Right ventricle myocardium superior (tissue), 1 donor: Measurements from ENCODE around the gene AACS. TPM values are rescaled to one million over a fixed set of nuclear protein-coding genes. Genes with fewer than 3 reads are reported as not detected.
"Not testable (repeated sequence)": the region's sequence is repeated elsewhere in the genome, so short reads cannot be mapped to it uniquely, and the experiment has no call there.

Experiments used
- ATAC-seq: fragments of 200-7000 bp; cut with Tn5 transposase; one replicate; pipeline ENCODE4 v1.9.1; 2020; ENCODE audit warnings: mild to moderate bottlenecking; ENCODE audit not compliant: poor library complexity
- DNase-seq: peaks from one replicate; pipeline ENCODE4 v3.0.0-alpha.2; 2020
- intact Hi-C: fragments of 100-400 bp; cut with DNase I; formaldehyde crosslinking; loops from one replicate; pipeline ENCODE4 v1.11.2; 2022
- total RNA-seq: library from RNA; stranded (reverse); fragmentation: NEBNext Ultra II Directional; extraction: Animal tissue kit (Norgen Biotek cat#: 25700); gene quantifications from one replicate; pipeline ENCODE4 v1.2.1, GENCODE V29; 2021
- donor health status: DM: no; HTN: yes; CAD: no; lungs with severe emphysema.

Gene AACS
- total RNA-seq, 1 donor from 2014 or later = 11.3 TPM

GRCh38 chr12:125110641-125111360, 45.6 kb downstream of the AACS start:
- ATAC-seq (no peak), DNase-seq (no peak)
- intact Hi-C loops = no loop called here

GRCh38 chr12:125111403-125111802, 46.2 kb downstream of the AACS start:
- ATAC-seq = no peak
- DNase-seq = no peak
- intact Hi-C loops = no loop called here

- intact Hi-C loops, DNase-seq, ATAC-seq: not testable (repeated sequence)
Observed at GRCh38 chr12:125112614-125113013, 47.4 kb downstream of the AACS start.

- no peak for ATAC-seq
- intact Hi-C loops = no loop called here
- no peak for DNase-seq
Observed at GRCh38 chr12:125113263-125113662, 48.0 kb downstream of the AACS start.

GRCh38 chr12:125113789-125114188, 48.6 kb downstream of the AACS start:
- DNase-seq (no peak), ATAC-seq (no peak)
- intact Hi-C loops = no loop called here

GRCh38 chr12:125114365-125115141, 49.3 kb downstream of the AACS start:
- intact Hi-C loops = no loop called here
- ATAC-seq (no peak), DNase-seq (no peak)

- intact Hi-C loops = no loop called here
- no peak for DNase-seq
- ATAC-seq = no peak
Observed at GRCh38 chr12:125120566-125120965, 55.3 kb downstream of the AACS start.

- no peak for DNase-seq
- ATAC-seq = no peak
- intact Hi-C loops = no loop called here
Observed at GRCh38 chr12:125121106-125121505, 55.9 kb downstream of the AACS start.

- intact Hi-C loops = no loop called here
- DNase-seq = no peak
- ATAC-seq = no peak
Observed at GRCh38 chr12:125122668-125123067, 57.4 kb downstream of the AACS start.

GRCh38 chr12:125124320-125124966, 59.2 kb downstream of the AACS start:
- intact Hi-C loops = no loop called here
- ATAC-seq (no peak), DNase-seq (no peak)

GRCh38 chr12:125125271-125125670, 60.0 kb downstream of the AACS start:
- intact Hi-C loops = no loop called here
- ATAC-seq = no peak
- DNase-seq = no peak

GRCh38 chr12:125128439-125129178, 63.4 kb downstream of the AACS start:
- intact Hi-C loops = no loop called here
- ATAC-seq (peak; percentile 59), DNase-seq (no peak)

- ATAC-seq (peak; percentile 86), DNase-seq (no peak)
- intact Hi-C loops = no loop called here
Observed at GRCh38 chr12:125129179-125129571, 63.9 kb downstream of the AACS start.

- ATAC-seq (peak; percentile 83), DNase-seq (peak; percentile 53)
Observed at GRCh38 chr12:125129591-125130255, 64.5 kb downstream of the AACS start.

GRCh38 chr12:125131958-125132357, 66.7 kb downstream of the AACS start:
- DNase-seq (no peak), ATAC-seq (no peak)
- intact Hi-C loops = no loop called here

More at GRCh38 chr12:125129591-125130255, 64.5 kb downstream of the AACS start:
- intact Hi-C loops = no loop called here

- DNase-seq (no peak), ATAC-seq (no peak)
- intact Hi-C loops = no loop called here
Observed at GRCh38 chr12:125132698-125133400, 67.6 kb downstream of the AACS start.

GRCh38 chr12:125133616-125134015, 68.4 kb downstream of the AACS start:
- intact Hi-C loops = no loop called here
- ATAC-seq (no peak), DNase-seq (no peak)

GRCh38 chr12:125134576-125134975, 69.3 kb downstream of the AACS start:
- DNase-seq (no peak), ATAC-seq (no peak)
- intact Hi-C loops = no loop called here
